Hematopoietic multipotent progenitor cell treated with erythropoietin and hydrocortisone succinate and interleukin-3 and kit ligand, for 6 days (in vitro differentiated cells): Measurements from ENCODE around the gene SNX9.

ENCODE experiments used
- DNase-seq: peaks from one replicate; pipeline ENCODE4 v3.0.0-alpha.2; 2015

SNX9 gene

DNA sequence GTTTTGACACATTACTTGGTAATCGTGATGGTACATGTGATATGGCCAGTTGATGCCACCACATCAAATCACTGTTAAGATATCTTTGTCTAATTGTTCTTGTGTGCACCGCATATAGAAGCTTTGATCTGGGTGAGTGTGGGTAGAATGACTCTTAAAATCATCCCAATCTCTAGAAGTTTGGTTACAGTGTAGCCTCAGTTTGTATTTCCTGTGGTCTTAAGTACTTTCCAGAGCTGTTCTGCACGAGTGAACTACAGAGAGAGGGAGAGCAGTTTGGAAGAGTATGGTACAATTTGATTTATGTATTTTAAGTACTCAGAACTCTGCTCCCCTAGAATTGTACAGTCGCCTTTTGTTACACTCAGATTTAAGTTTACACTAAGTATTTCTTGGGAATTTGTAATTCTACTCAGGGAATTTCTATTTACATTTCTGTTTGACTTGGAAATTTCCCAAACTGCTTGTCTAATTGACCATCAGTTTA lies 37.5 kb downstream of the SNX9 start:
- DNase-seq: peak; percentile 45

DNA sequence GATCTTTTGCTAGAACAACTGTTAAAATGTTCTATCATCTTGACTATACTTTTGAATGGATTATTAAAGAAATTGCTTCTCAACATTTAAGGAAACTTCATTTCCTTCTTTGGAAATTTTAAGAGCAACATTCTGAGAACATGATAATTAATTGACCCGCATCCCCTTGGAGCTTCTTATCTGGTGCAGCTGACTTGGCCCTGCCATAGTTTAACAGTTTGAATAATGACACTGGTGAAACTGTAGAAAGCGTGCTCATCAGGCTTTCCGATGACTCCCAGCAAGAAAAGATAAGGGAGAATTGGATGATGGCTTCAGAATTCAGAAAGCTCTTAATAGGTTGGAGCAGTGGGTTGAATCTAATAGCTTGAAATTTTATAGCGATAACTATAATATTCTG lies 38.1 kb downstream of the SNX9 start:
- DNase-seq: peak; percentile 20

DNA sequence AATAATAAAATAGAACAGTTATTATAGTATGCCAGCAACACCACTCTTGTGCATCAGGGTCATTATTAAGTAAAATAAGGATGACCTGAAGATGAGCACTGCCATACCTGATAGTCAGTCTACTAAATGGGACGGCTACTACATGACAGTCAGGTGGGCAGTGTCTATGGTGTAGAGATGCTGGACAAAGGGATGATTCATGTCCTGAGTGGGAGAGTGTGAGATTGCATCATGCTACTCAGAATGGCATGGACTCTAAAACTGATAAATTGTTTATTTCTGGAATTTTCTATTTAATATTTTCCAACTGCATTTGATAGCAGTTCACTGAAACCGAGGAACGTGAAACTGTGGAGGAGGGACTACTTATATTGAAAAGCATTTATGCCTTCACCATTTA lies 38.8 kb downstream of the SNX9 start:
- DNase-seq: no peak

DNA sequence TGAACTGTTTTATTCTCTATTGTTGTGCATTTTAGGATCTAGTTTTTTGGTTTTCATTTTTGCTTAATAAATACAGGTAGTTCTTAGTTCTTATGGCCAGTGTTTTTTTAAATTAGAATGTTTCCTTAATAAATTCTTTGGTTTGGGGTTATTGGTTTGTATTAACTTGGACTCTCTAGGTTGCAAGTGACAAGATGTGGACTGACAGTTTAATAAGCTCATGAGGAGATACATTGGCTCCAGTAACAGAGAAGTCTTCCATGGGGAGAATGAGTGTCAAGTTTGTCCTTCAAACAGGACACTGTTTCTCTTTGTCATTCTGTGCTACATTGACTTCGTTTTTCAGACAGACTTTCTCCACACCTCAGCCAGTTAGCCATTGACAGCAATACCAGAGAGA lies 39.7 kb downstream of the SNX9 start:
- no peak for DNase-seq

DNA sequence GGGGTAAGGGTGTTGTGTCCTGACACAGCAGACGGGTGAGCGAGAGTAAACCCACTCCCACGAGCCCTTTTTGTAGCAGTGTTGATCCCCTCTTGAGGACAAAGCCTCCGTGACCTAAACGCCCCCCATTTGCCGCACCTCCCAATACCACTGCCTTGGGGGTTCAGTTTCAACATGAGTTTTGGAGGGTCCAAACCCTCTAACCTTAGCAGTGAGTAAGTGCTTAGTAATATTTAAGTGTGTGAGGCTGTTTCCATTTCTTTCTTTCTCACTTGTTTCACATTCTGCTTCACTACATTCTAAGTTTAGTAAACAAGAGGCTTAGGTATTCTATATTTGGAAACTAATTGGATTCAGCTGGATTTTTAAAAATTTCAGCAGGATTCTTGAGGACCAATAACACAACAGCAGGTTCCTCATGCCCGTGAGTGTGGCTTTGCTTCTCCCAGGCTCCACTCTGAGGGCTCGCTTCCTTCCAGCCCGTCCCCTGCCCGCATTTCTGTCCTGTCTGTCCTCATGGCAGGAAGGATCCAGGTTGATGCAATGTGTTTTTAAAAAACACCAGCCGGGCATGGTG lies 41.2 kb downstream of the SNX9 start:
- DNase-seq: no peak

DNA sequence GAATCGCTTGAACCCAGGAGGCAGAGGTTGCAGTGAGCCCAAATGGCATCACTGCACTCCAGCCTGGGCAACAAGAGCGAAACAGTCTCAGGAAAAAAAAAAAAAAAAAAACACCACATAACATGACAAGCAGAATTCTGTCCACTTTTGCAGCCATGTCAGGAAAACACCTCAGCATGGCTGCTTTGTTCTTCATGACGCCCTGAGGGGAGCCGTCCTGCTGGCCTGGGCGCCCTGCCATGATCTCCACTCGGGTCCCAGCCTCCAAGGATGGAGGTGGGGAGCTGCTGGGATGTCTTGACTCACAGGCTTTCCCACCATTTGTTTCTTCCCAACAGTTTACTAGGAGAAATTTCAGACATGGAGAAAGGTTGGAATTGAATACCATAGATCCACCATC lies 42.2 kb downstream of the SNX9 start:
- DNase-seq: no peak

DNA sequence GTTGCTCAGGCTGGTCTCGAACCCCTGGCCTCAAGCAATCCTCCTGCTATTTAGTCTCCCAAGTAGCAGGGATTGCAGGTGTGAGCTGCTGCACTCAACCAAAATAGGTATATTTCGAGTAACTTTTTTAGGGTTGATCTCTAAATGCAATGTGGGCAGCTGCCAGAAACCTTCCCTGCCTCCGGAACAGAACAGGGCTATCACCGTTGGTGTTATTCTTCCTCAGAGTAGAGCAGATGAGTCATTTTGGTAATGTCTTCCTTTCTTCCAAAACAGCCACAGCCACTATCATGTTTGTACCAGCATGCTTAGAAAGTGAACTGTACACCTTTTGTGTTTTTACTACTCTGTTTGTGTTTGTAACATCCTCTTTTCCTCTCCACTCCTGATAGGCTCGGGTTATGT lies 44.1 kb downstream of the SNX9 start:
- no peak for DNase-seq

DNA sequence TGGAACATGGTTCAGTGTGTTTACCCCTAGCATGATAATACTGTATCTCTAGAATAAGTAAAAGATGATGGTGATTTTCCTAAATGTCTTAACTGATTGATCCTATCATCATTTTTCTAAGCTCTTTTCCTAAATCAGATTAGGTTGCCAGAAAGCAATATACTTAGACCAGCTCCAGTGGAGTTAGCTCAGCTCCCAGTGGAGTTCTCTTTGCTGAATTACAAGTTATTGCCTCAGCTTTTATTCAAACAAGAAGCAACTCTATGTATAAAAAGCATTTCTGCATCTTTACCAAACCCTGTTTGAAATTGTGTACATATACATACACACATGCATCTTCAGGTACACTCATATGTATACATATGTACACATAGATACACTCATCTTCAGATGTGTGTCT lies 44.9 kb downstream of the SNX9 start:
- no peak for DNase-seq

DNA sequence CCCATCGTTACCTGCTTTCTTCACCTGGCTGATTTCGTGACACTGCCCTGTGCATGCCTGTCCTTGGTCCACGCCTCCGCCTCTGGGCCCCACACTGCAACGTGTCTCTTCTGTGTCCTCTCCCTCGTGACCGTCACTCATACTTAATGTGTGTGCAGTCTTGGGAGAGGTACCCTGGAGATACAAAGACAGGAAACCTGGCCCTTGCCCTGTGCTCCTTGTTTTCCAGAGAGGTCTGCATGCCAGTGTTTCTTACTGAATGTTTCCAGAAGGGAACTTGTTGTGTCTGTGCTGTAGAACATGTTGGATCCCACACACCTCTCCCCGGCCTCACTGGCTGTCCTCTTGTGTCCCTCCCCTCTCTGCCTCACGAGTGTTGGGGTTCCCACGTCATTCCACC lies 45.8 kb downstream of the SNX9 start:
- DNase-seq: no peak

DNA sequence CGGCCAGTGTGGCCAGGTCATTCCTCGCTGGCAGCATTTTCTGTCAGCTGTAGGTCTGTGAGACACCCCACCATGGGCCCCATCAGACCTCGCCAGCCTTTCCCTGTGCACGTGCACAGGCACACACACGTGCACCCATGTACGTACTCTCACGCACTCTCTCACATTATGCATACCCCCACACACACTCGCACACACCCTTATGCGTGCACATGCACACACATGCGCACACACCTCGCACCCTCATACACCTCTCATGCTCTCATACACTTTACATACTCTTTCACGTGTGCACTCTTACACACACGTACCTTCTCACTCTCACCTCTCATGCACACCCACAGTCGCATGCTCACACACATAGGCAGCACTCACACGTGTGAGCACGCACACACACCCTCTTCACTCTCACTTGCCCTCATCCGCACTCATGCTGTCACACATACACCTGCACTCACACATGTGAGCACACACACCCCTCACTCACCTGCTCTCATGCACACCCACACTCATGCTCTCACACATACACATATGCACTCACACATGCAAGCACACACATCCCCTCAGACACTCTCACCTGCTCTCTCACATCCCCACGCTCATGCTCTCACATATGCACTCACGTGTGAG lies 46.7 kb downstream of the SNX9 start:
- DNase-seq: no peak

DNA sequence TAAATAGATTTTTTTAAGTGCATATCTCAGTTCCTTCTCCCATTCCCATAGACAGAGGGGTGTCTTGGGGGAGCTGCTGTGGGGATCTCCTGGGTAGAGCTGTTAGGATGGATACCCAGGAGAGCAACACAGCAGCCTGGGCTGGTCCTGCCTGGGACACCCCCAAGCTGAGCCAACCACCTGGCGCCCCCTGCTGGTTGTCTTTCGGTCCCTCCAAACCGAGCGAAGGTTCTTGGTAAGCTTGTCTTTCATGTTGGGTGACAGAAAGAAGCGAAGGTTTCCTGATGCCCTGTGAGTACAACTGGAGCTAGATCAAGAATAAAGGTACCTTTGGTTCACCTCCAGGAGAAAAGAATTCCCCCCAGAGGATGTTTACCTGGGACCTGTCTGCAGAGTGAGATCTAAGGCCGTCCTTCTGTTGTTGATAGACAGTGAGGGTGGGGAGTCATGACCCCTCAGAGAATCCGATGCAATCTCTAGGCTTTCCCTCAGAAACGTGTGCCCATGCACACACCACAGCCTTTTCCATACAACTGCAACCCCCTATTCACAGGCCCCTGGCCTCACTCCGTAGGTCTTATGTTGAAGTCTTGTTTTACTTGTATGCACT lies 50.8 kb downstream of the SNX9 start:
- peak; percentile 87 for DNase-seq

DNA sequence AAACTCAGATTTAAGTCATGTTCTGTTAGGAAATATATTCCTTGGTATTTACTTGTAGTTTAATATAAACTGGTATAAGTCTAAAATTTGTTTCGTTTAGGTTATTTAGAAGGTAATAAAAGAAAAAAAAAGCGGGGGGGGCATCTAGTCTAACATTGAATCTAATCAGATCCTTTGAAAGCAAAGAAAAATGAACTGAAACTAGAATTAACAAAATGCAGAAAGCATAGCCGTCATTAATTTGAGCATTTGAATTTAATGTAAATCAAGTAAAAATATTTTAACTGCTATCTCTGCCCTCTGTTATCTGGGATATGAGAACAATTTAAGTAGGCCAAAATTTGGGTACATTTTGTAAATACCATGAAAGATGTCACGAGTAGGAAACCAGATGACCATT lies 54.1 kb downstream of the SNX9 start:
- DNase-seq: no peak

DNA sequence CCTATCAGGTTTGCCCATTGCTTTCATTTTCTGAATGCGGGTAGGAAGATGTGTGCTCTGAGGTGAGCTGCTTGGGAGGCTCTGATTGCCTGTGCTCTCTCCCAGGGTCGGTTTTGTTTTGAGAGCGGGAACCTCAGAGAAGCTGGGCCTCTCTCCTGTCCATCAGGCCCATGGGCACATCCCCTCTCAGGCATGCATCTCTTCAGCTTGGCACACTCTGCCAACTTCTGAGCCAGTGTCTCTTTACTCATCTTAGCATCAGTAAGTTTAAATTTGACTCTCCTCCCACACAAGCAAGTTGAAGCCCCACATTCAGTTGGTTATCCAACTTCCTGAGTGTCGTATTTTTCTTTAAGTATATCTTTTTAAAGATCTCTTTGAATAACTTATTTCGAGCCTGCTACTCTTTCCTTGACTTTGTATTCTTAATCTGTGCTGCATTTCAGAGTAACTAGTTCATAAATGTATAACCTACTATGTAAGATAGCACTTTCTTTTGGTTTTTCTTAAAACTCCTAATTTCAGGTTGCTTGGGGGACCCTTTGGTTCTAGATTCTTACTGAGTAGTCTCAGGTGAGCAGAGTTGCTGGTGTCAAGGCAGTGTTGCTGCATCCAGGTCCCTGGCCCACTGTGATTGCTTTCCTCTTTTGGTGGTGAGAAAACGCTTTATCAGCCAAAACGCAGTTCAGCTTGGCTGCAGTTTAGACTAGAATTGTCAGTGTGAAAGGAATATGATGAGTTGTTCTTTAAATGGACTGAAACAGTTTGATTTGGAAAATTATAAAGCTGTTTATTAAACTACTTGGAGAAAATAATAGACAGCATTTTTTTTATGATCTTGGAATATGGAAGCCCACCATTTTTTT lies 54.8 kb downstream of the SNX9 start:
- no peak for DNase-seq

DNA sequence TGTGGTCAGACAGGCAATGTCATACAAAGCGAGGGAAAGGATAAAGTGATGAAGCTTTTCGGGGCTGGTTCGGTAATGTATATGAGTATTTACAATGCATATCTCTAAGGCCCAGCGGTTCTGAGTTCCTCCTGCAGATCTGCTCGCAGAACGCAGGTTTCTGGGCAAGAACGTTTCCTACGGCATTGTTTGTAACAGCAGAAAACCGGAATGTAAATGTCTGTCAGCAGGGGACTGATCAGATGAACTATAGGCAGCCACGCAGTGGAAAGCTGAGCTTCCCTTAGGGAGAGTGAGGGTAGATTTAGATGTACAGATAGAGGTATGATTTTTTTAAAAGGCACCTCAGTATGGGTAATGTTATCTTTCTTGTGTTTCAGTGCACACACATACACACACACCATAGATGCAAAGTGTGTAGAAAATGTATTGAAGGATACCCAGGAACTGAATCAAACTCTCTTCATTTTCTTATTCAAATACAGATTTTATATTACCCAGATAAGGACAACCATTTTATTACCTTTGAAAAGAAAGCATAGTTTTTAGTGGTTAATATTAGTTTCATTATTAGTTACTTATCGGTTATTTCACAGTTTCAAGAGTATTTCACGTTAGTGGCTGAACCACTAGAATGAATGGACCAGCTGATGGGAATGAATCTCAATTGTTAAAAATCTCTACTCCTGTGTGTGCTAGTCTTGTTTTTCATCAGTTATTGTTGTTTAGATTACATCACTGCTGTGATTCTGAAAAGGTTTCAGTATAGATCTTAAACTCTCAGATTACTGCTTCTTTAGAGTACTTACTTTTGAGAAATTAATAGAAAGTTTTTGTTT lies 56.2 kb downstream of the SNX9 start:
- no peak for DNase-seq

DNA sequence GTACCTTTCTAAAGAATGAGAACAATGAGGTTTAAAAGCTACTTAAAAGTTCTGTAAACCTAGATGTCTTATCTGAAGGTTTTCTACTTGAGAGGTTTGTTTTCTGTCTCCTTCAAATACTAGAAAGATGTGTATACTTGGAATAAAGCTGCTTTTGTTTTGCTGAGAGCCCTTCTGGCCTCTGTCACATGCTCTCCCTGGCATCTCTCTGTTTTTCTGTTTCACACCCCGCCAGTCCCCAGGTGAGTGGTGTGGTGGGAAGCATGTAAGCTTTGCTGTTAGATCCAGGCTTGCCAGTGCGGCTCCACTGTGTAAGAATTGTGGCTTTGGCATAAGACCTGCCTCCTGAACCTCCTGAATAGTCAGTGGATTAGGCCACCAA lies 56.8 kb downstream of the SNX9 start:
- DNase-seq: no peak

DNA sequence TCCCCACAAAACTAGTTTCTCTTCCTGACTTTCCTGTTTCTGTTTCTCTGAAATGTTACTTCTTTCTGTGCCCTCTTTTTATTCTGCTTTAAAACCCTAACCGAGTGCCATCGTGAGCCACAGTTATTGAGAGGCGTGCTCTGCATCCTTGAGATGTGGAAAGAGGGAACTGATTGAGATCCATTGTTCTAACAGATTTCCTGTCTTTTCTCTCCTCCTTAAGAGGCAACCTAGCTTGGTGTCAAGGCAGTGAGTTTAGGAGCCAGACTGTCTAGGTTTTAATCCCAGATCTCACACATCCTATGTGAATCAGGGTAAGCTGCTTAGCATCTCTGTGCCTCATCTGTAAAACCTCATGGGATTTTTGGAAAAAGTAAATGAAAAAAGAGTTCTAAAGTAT lies 57.5 kb downstream of the SNX9 start:
- DNase-seq: no peak

DNA sequence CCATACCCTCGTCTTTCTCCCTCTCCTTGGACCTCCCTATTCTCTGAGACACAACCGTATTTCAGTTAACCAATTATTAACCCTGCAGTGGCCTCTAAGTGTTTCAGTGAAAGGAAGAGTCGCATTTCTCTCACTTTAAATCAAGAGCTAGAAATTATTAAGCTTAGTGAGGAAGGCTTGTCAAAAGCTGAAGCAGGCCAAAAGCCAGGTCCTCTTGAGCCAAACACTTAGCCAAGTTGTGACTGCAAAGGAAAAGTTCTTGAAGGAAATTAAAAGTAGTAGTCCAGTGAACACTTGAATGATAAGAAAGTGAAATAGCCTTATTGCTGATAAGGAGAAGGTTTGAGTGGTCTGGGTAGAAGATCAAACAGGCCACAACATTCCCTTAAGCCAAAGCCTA lies 58.3 kb downstream of the SNX9 start:
- DNase-seq: no peak

DNA sequence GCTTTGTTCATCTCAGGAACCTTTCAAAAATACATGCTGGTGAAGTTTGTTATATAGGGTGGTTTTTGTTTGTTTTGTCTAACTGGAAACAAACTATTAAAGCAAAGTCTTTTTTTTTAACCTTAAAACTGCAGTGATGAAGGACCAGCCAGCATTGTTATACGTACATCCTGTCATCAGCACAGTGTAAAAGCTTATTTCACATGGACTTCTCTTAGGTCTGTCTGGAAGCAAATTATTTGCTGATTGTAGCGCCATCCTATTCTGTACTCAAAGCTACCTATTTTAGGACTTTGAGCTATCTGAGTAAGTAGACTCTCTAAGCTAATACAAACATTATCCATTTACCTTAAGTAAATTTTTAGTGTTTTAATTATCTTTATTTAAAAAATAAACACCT lies 61.7 kb downstream of the SNX9 start:
- no peak for DNase-seq

DNA sequence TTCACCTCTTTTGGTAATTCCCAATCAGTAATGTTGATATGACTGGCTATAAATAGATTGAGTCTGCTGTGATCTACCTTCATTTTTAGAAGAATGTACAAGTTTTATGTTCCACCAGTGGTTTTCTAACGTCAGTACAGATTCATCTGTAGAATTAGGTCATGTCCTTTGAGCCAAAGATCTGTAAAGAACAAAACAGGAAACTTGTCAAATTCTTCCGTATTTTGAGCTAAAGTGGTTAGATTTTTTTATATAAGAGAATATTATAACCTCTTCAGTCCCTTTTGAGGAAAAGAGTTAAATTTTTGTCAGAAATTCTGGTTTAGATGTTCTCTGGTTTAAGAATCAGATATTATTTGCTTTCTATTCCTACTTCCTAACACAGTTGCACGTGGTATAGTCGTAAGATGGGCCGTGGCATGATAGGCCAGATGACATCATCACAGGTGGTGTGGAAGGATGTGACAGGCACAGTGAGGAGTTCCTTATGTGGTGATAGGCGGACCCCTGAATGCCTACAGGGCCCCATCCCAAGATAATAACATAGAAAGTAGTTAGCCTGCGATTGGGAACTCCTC lies 62.3 kb downstream of the SNX9 start:
- DNase-seq: no peak

DNA sequence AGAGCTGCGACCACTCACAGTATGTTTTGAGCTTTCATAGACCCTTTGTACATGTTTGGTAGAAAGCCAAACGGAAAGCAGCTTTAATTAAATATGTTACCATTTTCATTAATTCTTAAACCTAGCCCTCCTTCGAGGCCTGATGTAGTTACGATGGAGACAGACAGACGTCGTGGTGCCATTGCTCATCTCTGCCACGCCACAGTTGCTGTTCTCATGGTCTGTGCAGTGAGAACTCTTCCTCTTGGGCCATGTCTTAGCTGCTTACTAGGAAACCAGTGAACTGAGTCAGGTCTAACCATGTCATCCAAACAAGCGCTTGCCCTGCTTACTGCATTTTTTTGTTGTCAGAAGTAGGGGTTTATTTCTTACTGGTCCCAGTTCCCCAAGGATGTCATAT lies 62.8 kb downstream of the SNX9 start:
- no peak for DNase-seq

DNA sequence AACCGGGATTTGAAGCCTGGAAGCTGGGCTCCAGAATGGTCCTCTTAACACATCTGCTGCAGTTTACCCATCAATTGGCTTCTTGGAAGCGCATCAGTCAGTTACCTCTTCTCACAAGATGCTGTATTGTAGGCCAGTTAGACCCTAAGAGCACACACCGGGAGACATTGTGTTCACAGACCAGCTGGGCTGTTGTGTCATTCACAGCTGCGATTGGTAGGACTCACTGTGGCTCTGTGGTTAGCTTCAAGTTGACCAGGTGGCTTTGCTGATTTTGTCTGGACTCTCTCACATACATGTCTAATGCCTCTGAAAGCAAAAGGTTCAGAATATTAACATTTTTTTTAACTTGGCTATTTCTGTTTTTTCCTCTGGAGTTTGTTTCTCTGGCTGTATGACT lies 64.8 kb downstream of the SNX9 start:
- peak; percentile 28 for DNase-seq

DNA sequence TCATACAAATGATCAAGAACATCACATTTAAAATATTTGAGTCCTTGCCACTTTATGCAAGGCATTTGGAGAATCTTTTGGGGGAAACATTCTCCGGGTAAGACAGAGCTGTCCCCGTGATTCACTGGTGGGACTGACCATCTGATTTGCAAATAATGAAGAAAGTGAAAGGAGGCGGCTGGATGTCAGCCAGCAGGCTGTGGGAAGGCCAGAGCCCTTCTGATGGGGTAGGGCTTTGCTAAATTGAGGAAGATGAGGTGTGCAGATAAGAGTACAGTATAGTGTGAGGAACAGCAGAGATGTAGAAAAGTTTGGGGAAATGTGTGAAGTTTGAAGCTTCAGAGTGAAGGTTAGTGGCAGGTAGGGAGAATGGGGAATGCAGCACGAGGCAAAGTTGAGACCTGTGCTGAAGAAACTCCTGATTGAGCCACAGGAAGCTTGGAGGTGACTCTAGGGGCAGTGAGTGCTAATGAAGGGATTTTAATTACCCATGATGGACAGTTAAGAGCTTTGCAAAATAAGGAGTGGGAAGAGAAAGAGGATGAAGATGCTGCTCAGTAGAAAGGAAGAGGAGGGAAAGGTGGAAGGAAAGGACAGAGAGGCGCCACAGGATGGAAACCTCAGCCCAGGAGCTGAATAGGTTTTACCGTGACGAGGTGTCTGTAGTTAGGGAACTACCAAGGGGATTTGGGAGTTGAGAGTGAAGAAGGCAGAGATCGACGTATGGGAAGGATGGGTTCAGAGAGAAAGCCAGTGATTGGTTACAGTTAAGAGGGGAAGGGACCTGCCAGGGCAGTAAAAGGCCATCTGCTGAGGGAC lies 68.7 kb downstream of the SNX9 start:
- peak; percentile 65 for DNase-seq
